Endothelial cell (in vitro differentiated cells): ENCODE measurements around the gene RPAIN. TPM values are rescaled to one million over a fixed set of nuclear protein-coding genes. Genes with fewer than 3 reads are reported as not detected.

ENCODE experiments used
- DNase-seq: peaks from one replicate; pipeline ENCODE4 v3.0.0; 2021; ENCODE audit warnings: low spot score
- H3K27ac Mint-ChIP-seq: one replicate; pipeline ENCODE4 v1.8.0; 2021; ENCODE audit warnings: mixed read lengths, inconsistent platforms; ENCODE audit not compliant: unreplicated experiment
- H3K27me3 Mint-ChIP-seq: one replicate; pipeline ENCODE4 v1.8.0; 2021; ENCODE audit warnings: mild to moderate bottlenecking, moderate library complexity, mixed read lengths, inconsistent platforms; ENCODE audit not compliant: unreplicated experiment
- H3K36me3 Mint-ChIP-seq: one replicate; pipeline ENCODE4 v1.8.0; 2021; ENCODE audit warnings: mild to moderate bottlenecking, low read depth, mixed read lengths, inconsistent platforms; ENCODE audit not compliant: unreplicated experiment
- H3K4me1 Mint-ChIP-seq: one replicate; pipeline ENCODE4 v1.8.0; 2021; ENCODE audit warnings: mild to moderate bottlenecking, mixed read lengths, inconsistent platforms; ENCODE audit not compliant: unreplicated experiment
- H3K4me3 Mint-ChIP-seq: one replicate; pipeline ENCODE4 v1.8.0; 2021; ENCODE audit warnings: mild to moderate bottlenecking, mixed read lengths, inconsistent platforms; ENCODE audit not compliant: unreplicated experiment
- H3K9me3 Mint-ChIP-seq: one replicate; pipeline ENCODE4 v1.8.0; 2021; ENCODE audit warnings: mixed read lengths, inconsistent platforms; ENCODE audit not compliant: unreplicated experiment
- CTCF ChIP-seq: fragments of 200-600 bp; sonication (generic); IDR thresholded peaks from one replicate; pipeline ENCODE4 v1.5.0; 2021; ENCODE audit warnings: antibody characterized with exemption; ENCODE audit not compliant: unreplicated experiment
- total RNA-seq: library from RNA; stranded (reverse); fragmentation: NEBNext Ultra II Directional; extraction: Animal tissue kit (Norgen Biotek cat#: 25700); gene quantifications from one replicate; pipeline ENCODE4 v1.2.1, GENCODE V29; 2021; ENCODE audit not compliant: unreplicated experiment

Gene RPAIN
- total RNA-seq, 1 donor from 2014 or later, result 47.7 TPM

DNA sequence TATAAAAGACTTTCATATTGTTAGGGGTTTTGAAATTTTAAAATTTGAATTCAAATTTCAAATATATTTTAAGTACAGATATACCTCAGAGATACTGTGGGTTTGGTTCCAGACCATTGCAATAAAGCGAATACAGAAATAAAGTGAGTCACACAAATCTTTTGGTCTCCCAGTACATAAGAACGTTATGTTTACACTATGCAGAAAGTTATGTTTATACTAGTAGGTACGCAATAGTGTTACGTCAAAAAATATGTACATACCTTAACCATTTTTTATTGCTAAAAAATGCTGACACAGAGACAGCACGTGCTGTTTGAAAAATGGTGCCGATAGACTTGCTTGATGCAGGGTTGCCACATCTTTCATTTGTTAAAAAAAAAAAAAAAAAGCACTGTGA is 20.2 kb upstream of the RPAIN start:
- Mint-ChIP-seq H3K27me3 (no peaks in the 10 kb centered on the region), H3K36me3 (peaks cover 19% of the 10 kb centered on the region), H3K4me3 (no peak overlapping the region), H3K9me3 (no peaks in the 10 kb centered on the region), H3K4me1 (no peaks in the 10 kb centered on the region), H3K27ac (no peak overlapping the region)
- TF ChIP-seq CTCF, result no peak
- DNase-seq, result no peak

GRCh38 chr17:5405400-5405799 is 14.6 kb upstream of the RPAIN start:
- Mint-ChIP-seq H3K4me3 (no peak overlapping the region), H3K27ac (no peak overlapping the region), H3K9me3 (no peaks in the 10 kb centered on the region), H3K36me3 (peaks cover 21% of the 10 kb centered on the region), H3K4me1 (no peaks in the 10 kb centered on the region), H3K27me3 (no peaks in the 10 kb centered on the region)
- no peak for TF ChIP-seq CTCF
- DNase-seq, result no peak

GRCh38 chr17:5408186-5408585 is 11.8 kb upstream of the RPAIN start:
- DNase-seq, result no peak
- Mint-ChIP-seq H3K9me3 (no peaks in the 10 kb centered on the region), H3K4me3 (no peak overlapping the region), H3K4me1 (no peaks in the 10 kb centered on the region), H3K27me3 (no peaks in the 10 kb centered on the region), H3K27ac (no peak overlapping the region), H3K36me3 (peaks cover 31% of the 10 kb centered on the region)
- TF ChIP-seq CTCF, result no peak

DNA sequence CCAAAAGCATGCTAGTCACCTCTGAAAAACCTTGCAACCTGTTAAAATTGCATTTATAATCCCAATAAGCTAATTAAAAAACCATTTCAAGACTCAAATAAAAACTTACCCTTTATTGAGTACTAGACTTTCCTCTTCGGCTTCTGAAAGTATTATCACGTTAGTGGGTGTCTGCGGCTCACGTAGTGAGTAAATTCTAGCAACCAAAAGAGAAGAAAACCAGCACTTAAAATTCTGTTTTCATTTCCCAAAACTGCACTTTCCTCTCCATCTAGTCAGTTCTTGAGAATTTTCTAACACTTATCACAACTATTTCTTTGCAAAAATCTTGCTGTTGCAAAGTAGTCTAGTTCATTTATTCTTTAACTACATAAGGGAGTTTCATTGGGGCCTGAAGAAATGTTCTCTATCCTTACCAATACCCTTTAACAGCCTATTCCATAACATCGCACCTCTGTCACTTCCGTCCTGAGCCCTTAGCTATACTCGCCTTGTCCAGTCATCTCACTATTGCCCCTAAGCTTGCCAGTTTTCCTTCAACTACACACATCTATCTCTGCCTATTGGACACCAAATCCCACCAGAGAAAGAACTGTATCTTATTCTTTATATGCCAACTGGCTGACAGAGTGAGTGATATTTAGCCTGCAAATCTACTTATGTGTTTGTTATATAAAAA is 9.2 kb upstream of the RPAIN start:
- Mint-ChIP-seq H3K4me1 (no peaks in the 10 kb centered on the region), H3K36me3 (peaks cover 19% of the 10 kb centered on the region), H3K9me3 (no peaks in the 10 kb centered on the region), H3K4me3 (no peak overlapping the region), H3K27ac (no peak overlapping the region), H3K27me3 (no peaks in the 10 kb centered on the region)
- TF ChIP-seq CTCF, result no peak
- DNase-seq, result no peak

GRCh38 chr17:5413682-5414081 is 6.3 kb upstream of the RPAIN start:
- no peak for DNase-seq
- no peaks in the 10 kb centered on the region for H3K4me1 Mint-ChIP-seq
- H3K36me3 Mint-ChIP-seq, result peaks cover 19% of the 10 kb centered on the region
- no peaks in the 10 kb centered on the region for H3K27me3 Mint-ChIP-seq
- H3K4me3 Mint-ChIP-seq, result no peak overlapping the region
- H3K27ac Mint-ChIP-seq, result no peak overlapping the region
- TF ChIP-seq CTCF, result no peak
- H3K9me3 Mint-ChIP-seq, result no peaks in the 10 kb centered on the region
